Lung microvascular endothelial cell (primary cell): ENCODE results near the gene SLBP. TPM values are rescaled to one million over a fixed set of nuclear protein-coding genes. Genes with fewer than 3 reads are reported as not detected.

Source experiments
- DNase-seq, 2 donors: peaks; one replicate each; pipeline versions ENCODE4 v3.0.0 to v3.0.0-alpha.2; 2010; ENCODE audit warnings: low read depth in 2 of 2
- total RNA-seq: library from RNA; depleted of rRNA; stranded (reverse); fragments of >200 nt; gene quantifications from 2 replicates; pipeline ENCODE4 v1.2.1, GENCODE V29; 2014

SLBP gene
- total RNA-seq, 1 donor from 2014 or later, result 49.4 TPM

- no peak for DNase-seq
Measured at GRCh38 chr4:1749370-1749769, 37.3 kb upstream of the SLBP start.

DNA sequence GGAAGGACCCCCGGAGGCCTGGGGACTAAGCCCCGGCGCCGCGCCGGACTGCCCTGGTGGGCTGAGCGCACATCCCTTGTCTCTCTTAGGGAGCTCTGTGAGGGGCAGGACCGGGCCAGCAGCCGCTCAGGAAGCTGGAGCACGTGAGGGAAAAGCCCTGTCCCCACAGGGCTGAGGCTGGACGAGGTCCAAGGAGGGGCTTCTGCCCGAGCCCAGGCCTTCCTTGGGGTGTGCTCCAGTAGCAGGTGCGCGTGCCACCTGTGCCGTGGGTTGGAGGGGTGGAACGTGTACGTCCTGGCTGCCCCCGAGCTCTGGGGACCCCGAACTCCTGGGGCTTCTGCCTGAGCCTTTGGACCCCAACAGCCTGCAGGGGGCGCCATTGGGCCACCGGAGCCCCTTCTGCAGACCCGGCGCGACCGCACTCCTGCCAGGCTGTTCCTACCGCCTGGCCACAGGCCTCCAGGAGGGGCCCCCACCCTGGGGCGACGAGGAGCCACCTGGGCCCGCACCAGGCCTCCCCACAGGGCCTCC lies 36.4 kb upstream of the SLBP start:
- DNase-seq, result peak; percentile 70 to 81

- no peak for DNase-seq
Measured at GRCh38 chr4:1747603-1747967, 35.5 kb upstream of the SLBP start.

GRCh38 chr4:1746919-1747602 lies 34.9 kb upstream of the SLBP start:
- no peak for DNase-seq

GRCh38 chr4:1746265-1746691 lies 34.2 kb upstream of the SLBP start:
- peak; percentile 69 to 88 for DNase-seq

- no peak for DNase-seq
Measured at GRCh38 chr4:1745697-1746096, 33.6 kb upstream of the SLBP start.

DNA sequence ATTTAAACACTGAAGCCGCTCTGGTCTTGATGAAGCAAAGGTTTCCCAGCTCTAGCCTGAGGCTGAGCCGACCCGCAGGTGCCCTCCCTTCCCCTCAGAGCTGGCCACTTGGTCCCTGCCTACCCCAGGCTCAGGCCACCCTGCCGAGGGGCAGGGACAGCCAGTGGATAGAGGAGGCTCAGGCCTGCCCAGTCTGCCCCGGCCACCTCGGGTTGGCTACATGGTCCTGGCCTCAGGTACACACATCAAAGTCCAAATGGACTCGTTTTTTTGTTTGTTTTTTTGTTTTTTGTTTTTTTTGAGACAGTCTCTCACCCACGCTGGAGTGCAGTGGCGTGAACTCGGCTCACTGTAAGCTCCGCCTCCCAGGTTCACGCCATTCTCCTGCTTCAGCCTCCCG lies 33.0 kb upstream of the SLBP start:
- no peak for DNase-seq

- no peak for DNase-seq
Measured at GRCh38 chr4:1744552-1744951, 32.4 kb upstream of the SLBP start.

DNA sequence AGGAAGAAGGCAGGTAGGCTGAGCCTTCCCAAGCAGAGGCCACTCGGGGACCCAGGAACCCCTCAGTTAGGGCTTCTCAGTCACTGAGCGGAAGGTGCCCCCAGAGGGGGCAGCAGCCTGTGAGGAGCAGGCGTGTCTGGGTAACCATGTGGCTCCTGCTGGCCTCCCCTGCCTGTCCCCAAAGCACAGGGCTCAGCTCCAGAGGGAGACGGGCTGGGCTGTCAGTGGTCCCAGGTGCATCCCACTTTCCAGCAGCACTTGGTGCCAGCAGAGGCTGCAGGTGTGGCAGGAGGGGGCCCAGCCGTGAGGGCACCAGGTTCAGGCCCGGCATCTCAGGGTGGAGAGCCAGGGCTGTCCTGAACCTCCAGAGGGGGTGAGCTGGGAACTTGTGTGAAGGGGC lies 31.9 kb upstream of the SLBP start:
- DNase-seq, result no peak

DNA sequence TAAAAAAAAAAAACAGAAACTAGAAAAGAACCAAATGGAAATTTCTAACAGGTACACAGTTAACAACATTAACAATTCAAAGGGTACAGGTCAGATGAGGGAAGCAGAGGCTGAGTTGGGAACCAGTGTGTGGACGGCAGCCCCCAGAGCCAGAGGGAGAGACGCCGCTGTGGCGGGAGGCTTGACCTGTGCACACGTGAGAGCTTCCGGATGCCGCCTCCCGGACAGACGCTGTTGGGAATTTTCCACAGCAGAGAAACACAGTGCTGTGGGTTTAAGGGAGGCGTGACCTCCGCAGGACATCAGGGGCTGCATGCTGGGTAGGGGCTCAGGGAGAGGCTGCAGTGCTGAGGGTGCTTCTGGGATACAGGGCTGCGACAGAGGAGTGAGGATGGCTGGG lies 31.4 kb upstream of the SLBP start:
- peak in 1 of 2 donors; percentile 75 for DNase-seq

DNA sequence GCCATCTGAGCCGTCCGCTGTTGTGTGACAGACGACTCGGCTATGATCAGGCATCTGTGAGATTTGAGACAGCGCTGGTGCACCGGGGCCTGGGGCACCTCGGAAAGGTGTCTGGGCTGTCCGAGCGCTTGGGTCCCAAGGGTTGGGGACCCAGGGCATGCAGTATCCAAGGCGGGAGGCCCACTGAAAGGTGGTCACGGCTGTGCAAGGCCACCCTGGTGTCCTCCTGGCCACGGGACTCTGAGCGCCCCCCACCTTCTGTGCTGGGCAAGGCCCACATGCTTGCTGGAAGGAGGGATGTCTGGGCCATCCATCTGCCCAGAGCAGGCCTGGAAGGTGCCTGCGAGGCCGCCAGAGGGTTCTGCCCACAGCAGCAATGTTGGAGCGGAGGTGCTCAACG lies 29.1 kb upstream of the SLBP start:
- DNase-seq, result no peak

DNA sequence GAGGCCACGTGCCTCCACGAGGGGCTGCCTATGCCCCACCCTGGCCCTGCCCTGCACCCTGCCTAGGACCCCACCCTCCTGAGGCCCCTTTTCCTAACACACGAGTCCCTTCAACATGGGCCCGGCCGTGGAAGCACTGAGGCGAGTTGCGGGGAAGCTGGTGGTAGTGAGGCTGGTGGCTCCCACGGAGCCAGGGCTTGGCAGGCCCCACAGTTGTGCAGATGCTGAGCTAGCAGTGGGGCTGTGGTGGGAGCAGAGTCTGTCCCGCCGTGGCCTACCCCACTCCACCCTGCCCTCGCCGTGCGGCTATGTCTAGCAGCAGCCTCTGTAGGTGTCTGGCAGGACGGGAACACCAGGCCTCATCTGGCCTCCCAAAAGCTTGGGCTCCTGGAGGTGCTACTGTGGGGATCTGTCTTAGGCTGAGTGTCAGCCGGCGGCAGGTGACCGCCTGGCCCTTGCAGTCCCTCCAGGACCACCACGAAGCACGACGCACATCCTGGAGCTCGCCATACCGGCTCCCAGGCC lies 28.0 kb upstream of the SLBP start:
- DNase-seq, result no peak

GRCh38 chr4:1739358-1739757 lies 27.2 kb upstream of the SLBP start:
- no peak for DNase-seq

DNA sequence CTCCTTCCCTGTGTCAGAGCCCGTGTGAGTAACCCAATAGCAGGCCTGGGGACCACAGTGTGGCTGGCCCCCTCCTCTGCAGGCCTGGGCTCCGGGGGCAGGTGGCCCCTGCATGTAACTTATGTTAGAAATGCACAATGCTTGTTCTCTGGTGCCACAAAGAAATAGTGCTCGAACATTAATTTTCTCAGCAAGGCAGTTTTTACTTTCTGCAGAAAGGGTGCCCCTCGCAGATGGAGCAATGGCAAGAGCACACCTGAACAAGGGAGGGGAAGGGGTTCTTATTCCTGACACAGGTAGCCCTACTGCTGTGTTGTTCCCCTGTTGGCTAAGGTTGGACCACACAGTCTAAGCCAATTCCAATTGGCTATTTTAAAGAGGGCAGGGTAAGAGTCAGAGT lies 26.3 kb upstream of the SLBP start:
- DNase-seq, result no peak

- no peak for DNase-seq
Measured at GRCh38 chr4:1737666-1738065, 25.5 kb upstream of the SLBP start.

- no peak for DNase-seq
Measured at GRCh38 chr4:1736812-1737211, 24.7 kb upstream of the SLBP start.

GRCh38 chr4:1735215-1735614 lies 23.1 kb upstream of the SLBP start:
- DNase-seq, result no peak

GRCh38 chr4:1732911-1733310 lies 20.8 kb upstream of the SLBP start:
- DNase-seq, result no peak

- DNase-seq, result no peak
Measured at GRCh38 chr4:1731180-1731579, 19.1 kb upstream of the SLBP start.

DNA sequence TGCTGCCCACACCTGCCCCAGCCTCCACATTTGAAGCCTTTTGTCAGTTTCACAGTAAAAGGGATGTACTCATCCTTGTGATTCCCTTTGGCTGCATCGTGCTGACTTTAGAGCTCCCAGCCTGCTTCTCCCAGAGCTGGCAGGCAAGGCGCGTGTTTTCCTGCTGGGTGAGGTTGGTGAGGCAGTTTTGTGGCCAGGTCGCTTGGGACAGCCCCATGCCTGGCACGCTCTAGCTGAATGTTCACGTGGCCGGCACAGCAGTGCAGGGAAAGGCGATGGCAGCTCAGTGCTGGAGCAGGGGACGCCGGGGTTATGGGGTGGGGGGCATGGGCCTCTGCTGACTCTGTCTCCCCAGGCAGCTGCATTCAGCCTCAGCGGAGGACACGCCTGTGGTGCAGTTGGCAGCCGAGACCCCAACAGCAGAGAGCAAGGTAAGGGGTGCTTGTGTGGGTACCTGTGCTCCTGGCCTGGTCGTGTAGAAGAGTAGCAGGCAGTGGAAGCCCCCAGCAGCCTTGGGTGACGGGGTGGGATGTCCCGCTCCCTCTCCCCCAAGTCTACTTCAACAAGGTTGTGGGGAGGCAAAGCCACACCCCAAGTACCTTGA lies 18.5 kb upstream of the SLBP start:
- DNase-seq, result no peak

DNA sequence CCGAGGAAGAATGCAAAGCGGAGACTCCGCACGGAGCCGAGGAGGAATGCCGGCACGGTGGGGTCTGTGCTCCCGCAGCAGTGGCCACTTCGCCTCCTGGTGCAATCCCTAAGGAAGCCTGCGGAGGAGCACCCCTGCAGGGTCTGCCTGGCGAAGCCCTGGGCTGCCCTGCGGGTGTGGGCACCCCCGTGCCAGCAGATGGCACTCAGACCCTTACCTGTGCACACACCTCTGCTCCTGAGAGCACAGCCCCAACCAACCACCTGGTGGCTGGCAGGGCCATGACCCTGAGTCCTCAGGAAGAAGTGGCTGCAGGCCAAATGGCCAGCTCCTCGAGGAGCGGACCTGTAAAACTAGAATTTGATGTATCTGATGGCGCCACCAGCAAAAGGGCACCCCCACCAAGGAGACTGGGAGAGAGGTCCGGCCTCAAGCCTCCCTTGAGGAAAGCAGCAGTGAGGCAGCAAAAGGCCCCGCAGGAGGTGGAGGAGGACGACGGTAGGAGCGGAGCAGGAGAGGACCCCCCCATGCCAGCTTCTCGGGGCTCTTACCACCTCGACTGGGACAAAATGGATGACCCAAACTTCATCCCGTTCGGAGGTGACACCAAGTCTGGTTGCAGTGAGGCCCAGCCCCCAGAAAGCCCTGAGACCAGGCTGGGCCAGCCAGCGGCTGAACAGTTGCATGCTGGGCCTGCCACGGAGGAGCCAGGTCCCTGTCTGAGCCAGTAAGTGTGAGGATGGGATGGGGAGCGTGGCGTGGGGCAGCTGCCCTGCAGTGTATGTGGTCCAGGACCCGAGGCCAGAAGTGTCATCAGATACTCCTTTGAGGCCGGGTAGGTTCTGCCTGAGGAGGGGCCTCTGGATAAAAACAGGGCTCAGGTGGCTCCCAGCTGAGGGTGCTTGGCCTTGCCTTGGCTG lies 16.2 kb upstream of the SLBP start:
- no peak for DNase-seq
